Hepatocyte (in vitro differentiated cells): ENCODE data around the gene AIFM1.

ENCODE experiments used
- EZH2 ChIP-seq: fragments of 200-600 bp; sonication (generic); IDR thresholded peaks from 2 replicates; pipeline ENCODE4 v1.6.1; 2016; ENCODE audit warnings: antibody characterized with exemption, mild to moderate bottlenecking, borderline replicate concordance
- TF ChIP-seq, protein P1 (sequence below): fragments of 200-600 bp; sonication (generic); IDR thresholded peaks from 2 replicates; pipeline ENCODE4 v1.5.1; 2016; ENCODE audit warnings: antibody characterized with exemption, mild to moderate bottlenecking; ENCODE audit not compliant: poor library complexity

DNA sequence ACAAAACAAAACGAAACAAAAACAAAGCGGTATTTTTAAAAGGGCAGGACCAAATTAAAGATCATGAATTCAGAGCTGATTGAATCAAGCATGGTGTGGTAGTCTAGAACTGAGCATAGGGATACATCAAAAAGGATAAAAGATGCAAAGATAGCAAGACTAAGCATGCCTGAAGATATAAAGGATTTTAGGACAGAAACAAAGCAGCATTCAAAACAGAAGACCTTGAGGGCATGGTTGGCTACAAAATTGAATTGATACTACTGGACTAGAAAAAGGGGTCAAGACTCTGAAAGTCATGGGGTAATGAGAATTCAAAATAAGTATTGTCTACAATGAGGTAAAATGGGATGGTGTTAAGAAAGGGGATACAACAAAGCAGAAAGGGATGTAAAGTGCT lies 47.7 kb upstream of the AIFM1 start:
- TF ChIP-seq, protein P1, sequence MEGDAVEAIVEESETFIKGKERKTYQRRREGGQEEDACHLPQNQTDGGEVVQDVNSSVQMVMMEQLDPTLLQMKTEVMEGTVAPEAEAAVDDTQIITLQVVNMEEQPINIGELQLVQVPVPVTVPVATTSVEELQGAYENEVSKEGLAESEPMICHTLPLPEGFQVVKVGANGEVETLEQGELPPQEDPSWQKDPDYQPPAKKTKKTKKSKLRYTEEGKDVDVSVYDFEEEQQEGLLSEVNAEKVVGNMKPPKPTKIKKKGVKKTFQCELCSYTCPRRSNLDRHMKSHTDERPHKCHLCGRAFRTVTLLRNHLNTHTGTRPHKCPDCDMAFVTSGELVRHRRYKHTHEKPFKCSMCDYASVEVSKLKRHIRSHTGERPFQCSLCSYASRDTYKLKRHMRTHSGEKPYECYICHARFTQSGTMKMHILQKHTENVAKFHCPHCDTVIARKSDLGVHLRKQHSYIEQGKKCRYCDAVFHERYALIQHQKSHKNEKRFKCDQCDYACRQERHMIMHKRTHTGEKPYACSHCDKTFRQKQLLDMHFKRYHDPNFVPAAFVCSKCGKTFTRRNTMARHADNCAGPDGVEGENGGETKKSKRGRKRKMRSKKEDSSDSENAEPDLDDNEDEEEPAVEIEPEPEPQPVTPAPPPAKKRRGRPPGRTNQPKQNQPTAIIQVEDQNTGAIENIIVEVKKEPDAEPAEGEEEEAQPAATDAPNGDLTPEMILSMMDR: no peak
- TF ChIP-seq EZH2: no peak
